Body of pancreas (tissue), 4 donors: ENCODE measurements around the gene IVD. TPM values are rescaled to one million over a fixed set of nuclear protein-coding genes. Genes with fewer than 3 reads are reported as not detected.

Experiments used
- ATAC-seq: fragments of 150-250 bp; one replicate; pipeline ENCODE4 v1.9.1; 2016
- DNase-seq, 4 donors: peaks; one replicate each; pipeline ENCODE4 v3.0.0-alpha.2; 2019
- H3K27ac ChIP-seq, 4 donors: fragments of 200-600 bp; sonication (generic); 1 replicate in 3 of 4; 2 replicates in 1 of 4; pipeline versions ENCODE4 v1.5.1 to v1.6.1; 2016 to 2019; ENCODE audit warnings: mild to moderate bottlenecking in 1 of 4, mixed read lengths in 1 of 4, moderate library complexity in 1 of 4
- H3K27me3 ChIP-seq, 2 donors: fragments of 200-600 bp; sonication (generic); one replicate each; pipeline ENCODE4 v1.6.0; 2016; ENCODE audit warnings: mild to moderate bottlenecking in 1 of 2
- H3K36me3 ChIP-seq, 2 donors: fragments of 200-600 bp; sonication (generic); replicated peaks in 1 of 2; 2 replicates each; pipeline ENCODE4 v1.5.1; 2016; ENCODE audit warnings: low read depth in 2 of 2; ENCODE audit not compliant: insufficient read depth in 1 of 2
- H3K4me1 ChIP-seq: fragments of 200-600 bp; sonication (generic); one replicate; pipeline ENCODE4 v1.6.0; 2016
- H3K4me3 ChIP-seq, 2 donors: fragments of 200-600 bp; sonication (generic); 1 replicate in 1 of 2; 2 replicates in 1 of 2; pipeline ENCODE4 v1.5.1; 2016 to 2019
- H3K9me3 ChIP-seq, 3 donors: fragments of 200-600 bp; sonication (generic); 1 replicate in 2 of 3; 2 replicates in 1 of 3; pipeline ENCODE4 v1.5.1; 2016
- POLR2A ChIP-seq, 3 donors: fragments of 450-650 bp; IDR thresholded peaks; one replicate each; pipeline ENCODE4 v1.6.1; 2016; ENCODE audit warnings: antibody characterized with exemption in 3 of 3, mild to moderate bottlenecking in 2 of 3
- WGBS, 2 donors: methylation state at CpG; one replicate each; pipeline ENCODE4 v1.1.5; 2017; 5-methylcytosine and 5-hydroxymethylcytosine counted together
- intact Hi-C: fragments of 100-400 bp; cut with DNase I; formaldehyde crosslinking; loops from one replicate; pipeline ENCODE4 v1.15.1; 2023
- total RNA-seq, 2 donors: library from RNA; depleted of rRNA; stranded (reverse); fragments of >200 nt; gene quantifications; one replicate each; pipeline ENCODE4 v1.1.0, GENCODE V29; 2016
- TF ChIP-seq, protein P1 (sequence below), 7 experiments: fragments of 450-650 bp in 4 of 7; fragments of 200-600 bp in 3 of 7; sonication (generic) in 3 of 7; IDR thresholded peaks; one replicate each; pipeline ENCODE4 v1.5.1; 2016 to 2019; ENCODE audit warnings: antibody characterized with exemption in 7 of 7

The IVD gene
- total RNA-seq, 2 donors from 2014 or later: 30.3 to 34.0 TPM

DNA sequence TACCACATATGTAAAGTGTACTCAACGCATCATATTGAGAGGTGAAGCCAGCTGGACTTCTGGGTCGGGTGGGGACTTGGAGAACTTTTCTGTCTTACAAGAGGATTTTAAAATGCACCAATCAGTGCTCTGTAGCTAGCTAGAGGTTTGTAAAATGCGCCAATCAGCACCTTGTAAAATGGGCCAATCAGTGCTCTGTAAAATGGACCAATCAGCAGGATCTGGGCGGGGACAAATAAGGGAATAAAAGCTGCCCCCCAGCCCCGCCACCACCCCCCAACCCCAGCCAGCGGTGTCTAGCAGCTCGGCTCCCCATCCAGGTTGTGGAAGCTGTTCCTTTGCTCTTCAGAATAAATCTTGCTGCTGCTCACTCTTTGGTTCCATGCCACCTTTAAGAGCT, 6.2 kb upstream of the IVD start:
- intact Hi-C loops: no loop called here
- no peak for ATAC-seq

GRCh38 chr15:40407330-40407990, 1.9 kb downstream of the IVD start:
- peaks cover 29% of the 10 kb centered on the region for H3K4me1 ChIP-seq
- no peak overlapping the region for H3K4me3 ChIP-seq
- no peak for ATAC-seq
- H3K36me3 ChIP-seq: peaks cover 0 to 2% of the 10 kb centered on the region in 2 donors
- intact Hi-C loops: no loop called here
- no peak for DNase-seq
- H3K9me3 ChIP-seq: no peaks in the 10 kb centered on the region
- WGBS, 2 donors: 69 to 82% methylated on average over 4 to 8 of the region's 8 CpGs
- TF ChIP-seq POLR2A (IDR thresholded peaks at IDR 0.05): no peak
- TF ChIP-seq, protein P1, sequence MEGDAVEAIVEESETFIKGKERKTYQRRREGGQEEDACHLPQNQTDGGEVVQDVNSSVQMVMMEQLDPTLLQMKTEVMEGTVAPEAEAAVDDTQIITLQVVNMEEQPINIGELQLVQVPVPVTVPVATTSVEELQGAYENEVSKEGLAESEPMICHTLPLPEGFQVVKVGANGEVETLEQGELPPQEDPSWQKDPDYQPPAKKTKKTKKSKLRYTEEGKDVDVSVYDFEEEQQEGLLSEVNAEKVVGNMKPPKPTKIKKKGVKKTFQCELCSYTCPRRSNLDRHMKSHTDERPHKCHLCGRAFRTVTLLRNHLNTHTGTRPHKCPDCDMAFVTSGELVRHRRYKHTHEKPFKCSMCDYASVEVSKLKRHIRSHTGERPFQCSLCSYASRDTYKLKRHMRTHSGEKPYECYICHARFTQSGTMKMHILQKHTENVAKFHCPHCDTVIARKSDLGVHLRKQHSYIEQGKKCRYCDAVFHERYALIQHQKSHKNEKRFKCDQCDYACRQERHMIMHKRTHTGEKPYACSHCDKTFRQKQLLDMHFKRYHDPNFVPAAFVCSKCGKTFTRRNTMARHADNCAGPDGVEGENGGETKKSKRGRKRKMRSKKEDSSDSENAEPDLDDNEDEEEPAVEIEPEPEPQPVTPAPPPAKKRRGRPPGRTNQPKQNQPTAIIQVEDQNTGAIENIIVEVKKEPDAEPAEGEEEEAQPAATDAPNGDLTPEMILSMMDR (IDR thresholded peaks at IDR 0.05): no peak
- no peak overlapping the region for H3K27ac ChIP-seq
- H3K27me3 ChIP-seq: no peaks in the 10 kb centered on the region

More for the DNA sequence above, 6.2 kb upstream of the IVD start:
- Histone ChIP-seq H3K4me3 (no peak overlapping the region), H3K9me3 (no peaks in the 10 kb centered on the region), H3K4me1 (no peaks in the 10 kb centered on the region), H3K27ac (no peak overlapping the region), H3K36me3 (no peaks in the 10 kb centered on the region), H3K27me3 (no peaks in the 10 kb centered on the region)
- WGBS, 2 donors: 73 to 86% methylated on average over 7 of the region's 7 CpGs
- TF ChIP-seq, protein P1 (IDR thresholded peaks at IDR 0.05): no peak
- TF ChIP-seq POLR2A (IDR thresholded peaks at IDR 0.05): no peak
- DNase-seq: no peak

- no peak for TF ChIP-seq POLR2A (IDR thresholded peaks at IDR 0.05)
- TF ChIP-seq, protein P1 (IDR thresholded peaks at IDR 0.05): no peak
- Histone ChIP-seq H3K4me1 (peaks cover 34% of the 10 kb centered on the region), H3K27me3 (no peaks in the 10 kb centered on the region), H3K36me3 (peaks cover 0 to 4% of the 10 kb centered on the region in 2 donors), H3K4me3 (no peak overlapping the region), H3K9me3 (no peaks in the 10 kb centered on the region), H3K27ac (no peak overlapping the region)
- ATAC-seq: no peak
- intact Hi-C loops: no loop called here
- WGBS, 2 donors: 78 to 87% methylated on average over 3 of the region's 3 CpGs
- DNase-seq: no peak
Observed at GRCh38 chr15:40409366-40409765, 3.8 kb downstream of the IVD start.

GRCh38 chr15:40410476-40410875, 4.9 kb downstream of the IVD start:
- WGBS, 2 donors: 93 to 98% methylated on average over 11 of the region's 11 CpGs
- DNase-seq (no peak), ATAC-seq (no peak)
- Histone ChIP-seq H3K4me3 (no peak overlapping the region), H3K27ac (no peak overlapping the region), H3K9me3 (no peaks in the 10 kb centered on the region), H3K36me3 (peaks cover 0 to 11% of the 10 kb centered on the region in 2 donors), H3K27me3 (no peaks in the 10 kb centered on the region), H3K4me1 (peaks cover 27% of the 10 kb centered on the region)
- intact Hi-C loops: no loop called here
- TF ChIP-seq, protein P1 (IDR thresholded peaks at IDR 0.05): no peak
- TF ChIP-seq POLR2A (IDR thresholded peaks at IDR 0.05): no peak
